HG03520 (cell line): ENCODE results near the gene DTX4.
"Not testable (repeated sequence)": the region's sequence is repeated elsewhere in the genome, so short reads cannot be mapped to it uniquely, and the experiment has no call there.

Experiments
- ATAC-seq: cut with Tn5 transposase; IDR thresholded peaks from one replicate; pipeline ENCODE4 v1.9.1; 2021; ENCODE audit warnings: mild to moderate bottlenecking, moderate library complexity; ENCODE audit not compliant: unreplicated experiment

DTX4 gene

DNA sequence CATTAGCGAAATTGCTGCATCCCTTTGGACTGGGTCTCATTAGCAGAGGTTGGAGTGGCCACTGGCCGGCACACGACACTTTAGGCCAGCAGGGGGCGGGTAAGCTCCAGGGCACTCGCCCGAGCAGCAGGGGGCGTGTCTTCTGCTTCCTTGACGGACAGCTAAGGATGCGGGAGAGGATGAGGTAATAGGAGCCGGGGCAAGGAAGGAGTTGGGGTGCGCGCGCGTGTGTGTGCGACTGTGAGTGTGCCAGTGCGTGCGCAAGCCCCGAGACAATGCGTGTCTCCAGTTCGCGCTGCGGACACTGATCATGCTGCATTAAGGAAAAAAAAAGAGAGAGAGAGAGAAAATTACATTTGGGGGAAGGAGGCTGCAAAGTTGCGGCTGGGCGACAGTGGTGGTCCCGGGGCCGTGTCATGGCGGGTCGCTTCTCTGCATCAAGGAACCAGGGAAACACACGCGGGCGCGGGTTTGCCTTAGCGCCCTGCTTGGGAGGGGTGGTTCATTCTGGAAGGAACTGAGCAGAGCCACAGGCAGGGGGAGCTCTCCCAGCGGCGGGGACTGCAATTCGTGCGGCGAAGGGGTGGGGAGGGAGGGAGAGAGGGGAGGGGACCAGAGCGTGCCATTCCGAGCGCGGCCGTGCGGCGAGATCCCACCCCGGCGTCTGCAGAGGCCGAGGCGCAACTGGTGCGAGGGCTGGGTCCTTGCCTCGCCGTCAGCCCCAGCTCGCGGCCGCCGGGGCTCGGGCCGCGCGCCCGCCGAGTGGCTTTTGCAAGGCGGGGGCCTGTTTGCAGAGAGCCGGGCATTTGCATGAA is at the start of gene DTX4:
Gene DTX4, plus strand, starts transcription at position 625 of the 815 bp plus-strand sequence. CDS start 464 bp downstream, outside the sequence.
- ATAC-seq: peak; percentile 74

DNA sequence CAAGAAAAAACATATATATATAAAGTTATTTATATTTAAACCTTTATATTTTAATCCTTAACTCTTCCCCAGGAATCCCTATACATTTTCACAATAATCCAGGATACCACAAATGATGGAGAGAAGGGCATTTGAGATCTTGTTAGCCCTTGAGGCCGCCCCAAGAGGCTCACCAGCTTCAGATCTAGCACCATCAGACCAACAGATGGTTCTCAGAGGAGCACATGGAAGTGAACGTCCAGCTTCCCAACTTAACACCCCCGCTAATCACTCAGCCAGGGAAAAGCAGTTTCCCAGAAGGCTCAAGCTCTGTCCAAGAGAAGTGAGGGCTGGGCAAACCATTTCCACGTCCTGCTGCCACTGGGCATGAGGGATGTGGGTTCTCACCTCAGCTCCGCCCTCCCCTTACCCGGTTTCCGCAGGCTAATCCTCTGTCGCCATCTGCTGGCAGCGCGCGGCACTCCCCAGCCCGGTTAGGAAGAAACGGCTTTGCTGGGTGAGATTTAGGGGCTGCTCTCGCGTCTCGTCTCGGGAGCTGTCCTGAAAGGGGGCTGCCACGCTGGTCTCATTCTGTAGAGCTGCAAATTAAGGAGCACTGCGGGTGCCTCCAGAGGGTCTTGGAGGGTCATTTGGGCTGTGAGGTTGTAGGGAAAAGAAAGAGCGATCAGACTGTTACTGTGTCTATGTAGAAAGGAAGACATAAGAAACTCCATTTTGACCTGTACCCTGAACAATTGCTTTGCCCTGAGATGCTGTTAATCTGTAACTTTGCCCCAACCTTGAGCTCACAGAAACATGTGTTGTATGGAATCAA is 36.1 kb upstream of the DTX4 start:
- ATAC-seq: peak; percentile 97

DNA sequence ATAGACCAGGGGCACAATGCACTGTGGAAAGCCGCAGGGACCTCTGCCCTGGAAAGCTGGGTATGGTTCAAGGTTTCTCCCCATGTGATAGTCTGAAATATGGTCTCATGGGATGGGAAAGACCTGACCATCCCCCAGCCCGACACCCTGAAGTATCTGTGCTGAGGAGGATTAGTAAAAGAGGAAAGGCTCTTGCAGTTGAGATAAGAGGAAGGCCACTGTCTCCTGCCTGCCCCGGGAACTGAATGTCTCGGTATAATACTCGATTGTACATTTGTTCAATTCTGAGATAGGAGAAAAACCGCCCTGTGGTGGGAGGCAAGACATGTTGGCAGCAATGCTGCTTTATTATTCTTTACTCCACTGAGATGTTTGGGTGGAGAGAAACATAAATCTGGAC is 35.4 kb upstream of the DTX4 start:
- ATAC-seq: not testable (repeated sequence)

DNA sequence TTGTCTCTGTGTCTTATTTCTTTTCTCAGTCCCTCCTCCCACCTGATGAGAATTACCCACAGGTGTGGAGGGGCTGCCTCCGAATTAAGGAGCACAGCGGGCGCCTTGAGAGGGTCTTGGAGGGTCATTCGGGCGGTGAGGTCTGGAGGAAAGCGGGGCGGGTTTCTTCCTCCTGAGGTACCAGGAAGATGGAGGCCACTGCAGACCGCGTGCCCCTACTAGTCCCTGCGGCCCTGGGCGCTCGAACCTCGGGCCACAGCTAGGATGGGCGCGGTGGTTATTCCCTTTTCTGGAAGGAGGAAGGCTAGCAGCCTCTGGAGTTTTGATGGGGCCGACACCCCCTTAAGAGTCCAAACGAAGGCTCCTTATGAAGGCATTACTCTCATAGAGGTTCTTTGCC is 34.7 kb upstream of the DTX4 start:
- ATAC-seq: no peak

DNA sequence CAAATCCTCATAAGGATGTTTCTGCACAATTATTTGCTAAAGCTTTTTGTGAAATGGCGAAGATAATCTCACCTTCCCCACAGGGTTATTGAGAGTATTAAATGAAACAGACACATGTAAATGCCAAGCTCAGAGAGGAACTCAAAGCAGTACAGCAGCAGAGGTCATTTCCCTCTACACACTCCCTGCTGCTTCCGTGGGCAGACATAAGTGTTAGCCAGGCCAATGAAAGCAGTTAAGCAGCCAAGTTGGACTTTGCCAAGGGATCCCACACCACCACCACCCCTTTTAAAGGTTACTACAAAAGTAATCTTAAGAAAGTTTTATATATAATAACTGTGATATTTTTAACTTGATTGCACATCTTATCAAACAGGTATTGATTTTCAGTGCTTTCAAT is 33.3 kb upstream of the DTX4 start:
- ATAC-seq: no peak

DNA sequence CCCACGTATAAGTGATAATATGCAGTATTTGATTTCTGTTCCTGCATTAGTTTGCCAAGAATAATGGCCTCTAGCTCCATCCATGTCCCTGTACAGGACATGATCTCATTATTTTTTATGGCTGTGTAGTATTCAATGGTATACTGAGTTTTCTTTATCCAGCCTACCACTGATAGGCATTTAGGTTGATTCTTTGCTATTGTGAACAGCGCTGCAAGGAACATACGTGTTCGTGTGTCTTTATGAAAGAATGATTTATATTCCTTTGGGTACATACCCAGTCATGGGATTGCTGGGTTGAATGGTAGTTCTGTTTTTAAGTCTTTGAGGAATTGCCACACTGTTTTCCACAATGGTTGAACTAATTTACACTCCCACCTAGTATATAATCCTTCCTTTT is 30.7 kb upstream of the DTX4 start:
- ATAC-seq: no peak

DNA sequence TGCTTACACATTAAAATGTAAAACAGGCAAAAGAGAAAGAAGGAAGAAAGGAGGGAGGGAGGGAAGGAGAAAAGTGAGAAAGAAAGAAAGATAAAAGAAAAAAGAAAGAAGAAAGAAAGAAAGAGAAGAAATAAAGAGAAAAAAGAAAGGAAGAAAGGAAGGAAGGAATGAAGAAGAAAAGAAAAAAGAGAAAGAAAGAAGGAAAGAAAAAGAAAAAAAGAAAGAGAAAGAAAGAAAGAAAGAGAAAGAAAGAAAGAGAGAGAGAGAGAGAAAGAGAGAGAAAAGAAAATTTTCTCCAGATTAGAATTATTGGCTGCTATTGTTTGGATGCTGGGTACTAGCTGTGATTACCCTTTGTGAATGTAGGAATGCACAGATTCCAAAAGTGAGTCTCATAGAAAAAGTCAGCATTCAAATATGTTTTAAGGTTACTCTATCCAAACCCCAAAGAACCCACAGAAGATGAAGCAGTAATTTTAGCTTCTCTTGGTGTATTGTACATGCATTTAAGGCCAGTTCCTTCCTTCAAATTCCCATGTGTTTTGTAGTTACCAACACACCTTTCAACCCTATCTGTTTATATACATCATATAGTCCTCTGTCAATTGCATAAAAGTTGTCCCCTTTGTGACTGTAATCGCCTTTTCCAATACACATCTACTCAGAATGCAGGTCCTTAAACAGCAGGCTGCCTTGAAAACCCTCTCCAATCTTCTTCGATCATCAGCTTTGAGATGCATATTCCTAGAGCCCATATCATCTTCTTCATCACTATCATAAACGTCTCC is 30.1 kb upstream of the DTX4 start:
- ATAC-seq: peak; percentile 5

DNA sequence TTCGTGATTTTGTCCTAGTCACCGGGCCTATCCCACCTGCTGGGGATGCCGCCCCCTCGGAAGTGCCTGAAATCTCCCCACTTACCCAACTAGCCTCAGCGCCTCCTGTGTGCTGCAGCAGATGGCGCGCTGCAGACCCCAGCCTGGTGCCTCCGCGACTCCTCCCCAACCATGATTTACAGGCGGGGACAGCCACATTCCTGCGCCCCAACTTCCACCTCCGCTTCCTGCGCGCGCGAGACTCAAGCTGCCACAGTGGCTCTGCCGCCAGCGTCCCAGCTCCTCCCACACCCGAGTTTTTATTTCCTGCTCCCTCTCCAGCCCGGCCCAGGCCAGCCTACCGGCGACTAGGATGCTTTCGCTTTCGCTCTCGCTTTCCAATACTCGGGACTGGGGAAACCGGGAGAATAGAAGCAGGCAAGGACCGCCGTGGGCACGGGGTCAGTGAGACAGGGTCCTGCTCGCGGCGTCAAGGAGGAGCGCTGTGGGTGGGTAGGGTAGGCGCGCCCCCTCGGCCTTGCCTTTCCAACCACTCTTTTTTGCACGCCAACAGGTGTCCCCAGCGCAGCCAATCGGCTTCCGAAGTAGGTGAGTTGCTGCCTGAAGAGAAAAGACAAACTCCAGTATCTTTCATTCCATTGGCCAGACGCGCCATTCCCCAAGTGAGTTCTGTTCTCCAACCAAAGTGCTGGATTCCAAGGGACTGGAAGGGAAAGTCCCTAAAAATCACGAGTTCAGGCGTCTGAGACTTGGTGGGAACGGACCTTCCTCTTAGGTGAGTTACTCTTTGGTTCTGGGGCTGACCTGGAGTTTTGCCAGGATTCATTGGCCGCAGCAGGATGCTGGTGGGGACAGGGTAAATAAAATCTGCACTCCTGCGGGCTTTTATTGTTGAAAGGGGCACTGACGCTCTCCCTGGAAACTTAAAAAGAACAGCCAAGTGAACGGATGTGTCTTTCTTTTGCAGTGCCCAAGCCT is 29.1 kb upstream of the DTX4 start, which contains the start of gene FAM111A:
Gene FAM111A, plus strand, starts transcription at position 327 of the 978 bp plus-strand sequence. CDS start 6,017 bp downstream, outside the sequence.
- ATAC-seq: peak; percentile 49

DNA sequence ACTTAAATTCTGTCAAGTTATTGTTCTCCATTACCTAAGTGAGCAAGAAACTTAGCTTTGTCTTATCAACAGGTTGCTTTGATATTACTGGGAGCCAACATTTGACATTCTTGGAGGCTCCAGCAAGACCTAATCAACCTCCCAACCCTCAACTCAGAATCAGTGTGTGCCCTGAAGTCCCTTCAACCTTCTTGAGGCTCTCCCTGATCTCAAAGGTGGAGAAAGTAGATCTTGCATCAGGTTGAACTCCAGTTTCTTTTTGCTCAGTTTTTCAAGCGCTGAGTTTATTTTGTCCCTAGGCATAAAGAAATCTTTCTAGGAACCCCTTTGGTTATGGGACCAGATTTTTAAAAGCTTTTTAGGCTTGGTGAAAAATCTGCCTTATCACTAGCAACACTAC is 27.8 kb upstream of the DTX4 start:
- ATAC-seq: no peak

DNA sequence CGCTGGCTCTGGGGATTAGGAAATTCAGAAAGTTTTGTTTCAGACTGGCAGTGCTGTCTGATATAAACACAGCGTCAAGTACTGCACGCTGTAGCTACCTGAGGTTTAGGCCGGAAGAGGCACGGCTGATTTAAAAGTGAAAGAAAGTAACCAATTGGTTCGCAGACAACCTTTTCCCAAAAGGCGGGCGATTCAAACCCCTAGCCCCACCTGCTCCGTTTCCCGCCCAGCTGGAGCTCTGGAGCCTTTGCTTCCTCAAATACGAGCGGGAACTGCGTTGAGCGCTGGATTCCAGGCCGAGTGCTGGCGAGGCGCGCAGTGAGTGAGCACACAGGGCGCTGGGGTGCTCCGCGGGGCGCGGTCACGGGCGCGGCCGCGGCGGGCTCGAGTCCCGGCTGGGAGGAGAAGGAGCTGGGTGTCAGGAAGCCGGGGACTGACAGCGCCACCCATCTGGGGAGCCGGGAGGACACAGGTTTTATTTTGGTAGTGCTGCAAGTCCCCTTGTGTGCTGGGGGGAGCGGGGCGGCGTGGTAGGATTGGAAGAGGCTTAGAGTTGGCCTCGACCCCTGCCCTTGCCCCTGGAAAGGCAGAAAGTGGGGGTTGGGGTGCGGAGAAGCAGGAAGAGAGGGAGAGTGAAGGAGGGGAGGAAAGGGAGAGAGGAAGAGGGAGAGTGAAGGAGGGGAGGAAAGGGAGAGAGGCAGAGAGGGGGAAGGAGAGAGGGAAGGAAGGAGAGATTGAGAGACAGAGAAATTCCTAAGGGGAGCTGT is 27.2 kb upstream of the DTX4 start:
- ATAC-seq: peak; percentile 52

DNA sequence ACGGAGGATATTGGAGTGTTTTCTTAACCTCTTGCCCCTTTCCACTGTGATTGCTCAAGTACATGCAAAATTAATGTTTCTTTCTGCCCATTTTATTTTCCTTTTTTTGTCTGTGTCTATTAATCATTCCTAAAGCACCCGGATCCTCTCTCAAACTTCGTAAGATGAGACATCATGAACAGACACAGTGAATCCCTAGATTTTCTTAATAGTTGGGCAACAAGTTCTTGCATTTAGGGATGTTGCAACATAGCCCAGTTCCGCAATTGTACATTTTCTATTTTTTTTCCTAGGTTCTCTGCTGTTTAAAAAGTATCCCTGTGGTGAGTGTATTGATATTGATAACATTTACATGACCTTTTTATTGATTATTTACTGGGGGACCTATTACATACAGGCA is 26.4 kb upstream of the DTX4 start:
- ATAC-seq: no peak

DNA sequence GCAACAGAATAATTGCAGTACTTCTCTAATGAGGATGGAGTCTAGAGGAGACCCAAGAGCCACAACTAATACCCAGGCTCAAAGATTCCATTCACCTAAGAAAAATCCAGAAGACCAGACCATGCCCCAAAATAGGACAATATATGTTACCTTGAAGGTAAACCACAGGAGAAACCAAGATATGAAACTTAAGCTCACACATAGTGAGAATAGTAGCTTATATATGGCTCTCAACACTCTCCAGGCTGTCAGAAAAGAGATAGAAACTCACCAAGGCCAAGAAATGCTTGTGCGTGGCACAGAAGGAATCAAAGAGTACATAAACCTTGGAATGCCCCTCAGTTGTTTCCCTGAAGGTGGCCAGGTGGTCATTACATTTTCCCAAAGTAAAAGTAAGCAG is 20.2 kb upstream of the DTX4 start:
- ATAC-seq: no peak

DNA sequence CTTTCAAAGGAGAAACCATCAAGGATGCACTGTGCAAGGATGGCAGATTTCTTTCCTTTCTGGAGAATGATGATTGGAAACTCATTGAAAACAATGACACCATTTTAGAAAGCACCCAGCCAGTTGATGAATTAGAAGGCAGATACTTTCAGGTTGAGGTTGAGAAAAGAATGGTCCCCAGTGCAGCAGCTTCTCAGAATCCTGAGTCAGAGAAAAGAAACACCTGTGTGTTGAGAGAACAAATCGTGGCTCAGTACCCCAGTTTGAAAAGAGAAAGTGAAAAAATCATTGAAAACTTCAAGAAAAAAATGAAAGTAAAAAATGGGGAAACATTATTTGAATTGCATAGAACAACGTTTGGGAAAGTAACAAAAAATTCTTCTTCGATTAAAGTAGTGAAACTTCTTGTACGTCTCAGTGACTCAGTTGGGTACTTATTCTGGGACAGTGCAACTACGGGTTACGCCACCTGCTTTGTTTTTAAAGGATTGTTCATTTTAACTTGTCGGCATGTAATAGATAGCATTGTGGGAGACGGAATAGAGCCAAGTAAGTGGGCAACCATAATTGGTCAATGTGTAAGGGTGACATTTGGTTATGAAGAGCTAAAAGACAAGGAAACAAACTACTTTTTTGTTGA is 19.5 kb upstream of the DTX4 start:
- peak; percentile 76 for ATAC-seq

DNA sequence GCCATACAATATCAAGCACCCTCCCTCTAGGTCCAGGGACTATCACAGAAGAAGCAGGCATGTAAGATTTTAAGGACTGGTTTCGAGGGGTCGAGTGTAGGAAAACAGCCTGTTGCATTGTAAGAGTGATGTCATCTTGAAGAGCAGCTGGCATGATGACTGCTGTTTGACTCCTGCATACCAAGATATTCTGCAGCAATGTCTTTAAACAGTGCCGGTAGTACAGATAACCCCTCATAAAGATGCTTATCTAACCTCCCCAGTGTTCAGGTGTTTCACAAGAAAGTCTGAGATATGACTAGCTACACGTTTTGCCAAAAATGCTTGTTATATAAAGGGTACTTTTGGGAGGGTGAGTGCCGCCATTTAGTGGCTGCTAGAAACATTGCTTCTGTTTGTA is 17.3 kb upstream of the DTX4 start:
- ATAC-seq: no peak

DNA sequence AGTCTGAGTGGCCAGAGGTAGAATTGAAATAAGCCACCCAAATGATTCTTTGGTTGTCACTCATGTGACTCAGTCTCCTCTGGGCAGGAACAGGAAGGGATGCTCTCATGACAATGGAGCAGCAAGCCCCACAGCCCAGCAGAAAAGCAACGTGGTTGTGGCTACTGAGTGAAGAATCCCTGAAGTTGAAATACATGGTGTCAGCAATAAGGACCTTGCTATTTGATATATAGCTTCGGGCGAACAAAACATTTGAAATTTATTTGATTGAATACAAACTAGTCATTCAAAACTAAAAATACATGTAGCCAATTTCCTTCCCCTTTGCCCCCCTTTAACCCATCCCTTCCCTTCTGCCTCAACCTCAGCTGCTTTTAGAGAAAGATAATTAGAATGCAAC is 14.5 kb upstream of the DTX4 start:
- no peak for ATAC-seq

DNA sequence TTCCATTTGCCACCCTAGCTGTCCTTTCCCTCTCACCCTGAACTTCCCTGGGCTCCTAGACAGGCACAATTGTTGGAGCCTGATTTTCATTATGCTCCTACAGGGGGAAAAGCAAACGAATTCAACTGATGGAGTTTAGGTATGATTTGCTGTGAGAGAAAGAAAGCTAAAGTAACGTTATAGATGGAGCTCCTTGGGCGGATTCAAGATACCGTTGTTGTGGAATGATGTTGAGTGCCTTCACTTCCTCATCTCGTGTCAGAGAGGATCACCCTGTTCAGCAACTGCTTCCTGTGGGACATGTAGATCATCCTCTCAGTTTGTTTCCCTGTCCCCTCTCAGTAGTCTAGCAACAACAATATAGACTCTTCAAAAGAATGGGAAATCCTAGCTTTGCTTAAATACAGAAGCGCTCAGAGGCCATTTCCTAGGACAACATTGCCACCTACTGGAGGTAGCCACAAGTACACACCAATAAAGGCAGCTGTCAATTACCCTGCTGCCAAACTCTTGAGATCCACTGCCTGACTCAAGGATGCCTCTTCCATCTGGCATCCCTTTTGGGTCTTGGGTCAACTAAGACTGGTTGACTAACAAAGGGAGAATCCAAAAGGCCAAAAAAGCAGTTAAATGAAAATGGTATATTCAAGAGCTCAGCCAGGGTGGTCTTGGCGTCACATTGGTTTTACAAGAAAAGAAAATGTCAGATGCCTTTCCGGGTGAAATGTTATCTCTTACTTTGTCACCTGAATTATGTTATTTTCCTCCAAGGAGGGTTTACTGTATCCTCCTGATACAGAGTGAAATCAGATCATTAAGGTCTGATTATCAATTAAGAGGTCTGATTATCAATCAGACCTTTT is 13.5 kb upstream of the DTX4 start:
- ATAC-seq: peak; percentile 94

DNA sequence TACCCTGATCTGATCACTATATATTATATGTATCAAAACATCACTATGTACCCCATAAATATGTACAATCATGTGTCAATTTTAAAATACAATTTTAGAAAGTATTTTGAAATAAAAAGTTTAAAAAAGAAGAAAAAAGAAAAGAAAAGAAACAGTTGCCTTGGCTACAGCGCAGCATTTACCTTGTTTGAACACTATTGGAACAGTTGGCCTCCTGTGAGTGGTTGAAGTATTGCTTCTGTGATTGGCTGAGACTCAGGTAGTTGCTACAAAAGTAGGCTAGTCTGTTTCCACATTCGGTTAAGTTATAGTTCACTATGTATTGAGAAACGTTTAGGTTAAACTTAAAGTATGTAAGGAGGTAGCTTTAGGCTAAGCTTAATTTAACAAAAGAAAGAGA is 7.9 kb upstream of the DTX4 start:
- ATAC-seq: no peak
